ENCODE results near the gene SDE2.
"Not testable (repeated sequence)": the region's sequence is repeated elsewhere in the genome, so short reads cannot be mapped to it uniquely, and the experiment has no call there.

The SDE2 gene

GRCh38 chr1:225937048-225937968 lies 61.8 kb downstream of the SDE2 start:
- Mint-ChIP-seq H3K27ac (no peak overlapping the region), H3K27me3 (peaks cover 0 to 9% of the 10 kb centered on the region in 2 donors), H3K9me3 (no peaks in the 10 kb centered on the region), H3K36me3 (no peaks in the 10 kb centered on the region), H3K4me1 (no peaks in the 10 kb centered on the region), H3K4me3 (no peak overlapping the region)
- ATAC-seq (replicated peaks) (no peak), DNase-seq (no peak)

- no peak overlapping the region for H3K27ac Mint-ChIP-seq
- H3K36me3 Mint-ChIP-seq: no peaks in the 10 kb centered on the region
- DNase-seq: no peak
- no peaks in the 10 kb centered on the region for H3K9me3 Mint-ChIP-seq
- ATAC-seq (replicated peaks): no peak
- no peak overlapping the region for H3K4me3 Mint-ChIP-seq
- no peaks in the 10 kb centered on the region for H3K4me1 Mint-ChIP-seq
- H3K27me3 Mint-ChIP-seq: peaks cover 0 to 9% of the 10 kb centered on the region in 2 donors
These were observed 62.6 kb downstream of the SDE2 start for GRCh38 chr1:225936523-225936922.

- ATAC-seq (replicated peaks); H3K27me3 Mint-ChIP-seq; H3K4me1 Mint-ChIP-seq; DNase-seq; H3K4me3 Mint-ChIP-seq; H3K27ac Mint-ChIP-seq; H3K9me3 Mint-ChIP-seq; H3K36me3 Mint-ChIP-seq: not testable (repeated sequence)
These were observed 63.1 kb downstream of the SDE2 start for GRCh38 chr1:225936086-225936485.

GRCh38 chr1:225934711-225935110 lies 64.4 kb downstream of the SDE2 start:
- no peak overlapping the region for H3K27ac Mint-ChIP-seq
- ATAC-seq (replicated peaks) (no peak), DNase-seq (no peak)
- no peaks in the 10 kb centered on the region for H3K4me1 Mint-ChIP-seq
- H3K36me3 Mint-ChIP-seq: no peaks in the 10 kb centered on the region
- H3K27me3 Mint-ChIP-seq: peaks cover 0 to 5% of the 10 kb centered on the region in 2 donors
- H3K9me3 Mint-ChIP-seq: no peaks in the 10 kb centered on the region
- no peak overlapping the region for H3K4me3 Mint-ChIP-seq

- no peak overlapping the region for H3K27ac Mint-ChIP-seq
These were observed 66.1 kb downstream of the SDE2 start for GRCh38 chr1:225933072-225933471.

More at GRCh38 chr1:225933072-225933471, 66.1 kb downstream of the SDE2 start:
- H3K36me3 Mint-ChIP-seq: no peaks in the 10 kb centered on the region
- DNase-seq (no peak), ATAC-seq (replicated peaks) (no peak)
- no peaks in the 10 kb centered on the region for H3K9me3 Mint-ChIP-seq
- no peak overlapping the region for H3K4me3 Mint-ChIP-seq
- no peaks in the 10 kb centered on the region for H3K4me1 Mint-ChIP-seq
- H3K27me3 Mint-ChIP-seq: no peaks in the 10 kb centered on the region
